NCI-H2081 (cell line): ENCODE measurements around the gene STUB1.

Experiments used
- DNase-seq, 2 experiments: peaks; one replicate each; lab custom pipeline; 2025; lab: John Stamatoyannopoulos, UW

STUB1 gene

GRCh38 chr16:711548-712320, 31.5 kb downstream of the STUB1 start:
- DNase-seq: peak; percentile 51

- DNase-seq: peak in 1 of 2 experiments; percentile 43
These were observed 32.6 kb downstream of the STUB1 start for GRCh38 chr16:712740-713250.

- DNase-seq: no peak
These were observed 33.9 kb downstream of the STUB1 start for GRCh38 chr16:714079-714478.

- DNase-seq: peak; percentile 71 to 75
These were observed 34.6 kb downstream of the STUB1 start, which contains the start of gene METRN for GRCh38 chr16:714558-715476. Gene METRN, plus strand, starts transcription at chr16:715118. Its CDS starts 172 bp downstream, at chr16:715290.

- no peak for DNase-seq
These were observed 35.4 kb downstream of the STUB1 start for GRCh38 chr16:715477-716199.

- no peak for DNase-seq
These were observed 36.0 kb downstream of the STUB1 start for GRCh38 chr16:716200-716568.

- DNase-seq: no peak
These were observed 36.6 kb downstream of the STUB1 start for GRCh38 chr16:716768-717325.

GRCh38 chr16:717450-718245, 37.4 kb downstream of the STUB1 start:
- DNase-seq: no peak

- DNase-seq: no peak
These were observed 38.2 kb downstream of the STUB1 start for GRCh38 chr16:718389-718788.

- DNase-seq: no peak
These were observed 38.7 kb downstream of the STUB1 start for GRCh38 chr16:718922-719321.

GRCh38 chr16:719815-720446, 39.7 kb downstream of the STUB1 start:
- peak in 1 of 2 experiments; percentile 45 for DNase-seq

- peak; percentile 65 to 74 for DNase-seq
These were observed 40.3 kb downstream of the STUB1 start for GRCh38 chr16:720447-720989.

- DNase-seq: peak; percentile 88 to 89
These were observed 41.0 kb downstream of the STUB1 start, which contains the start of gene ANTKMT for GRCh38 chr16:720990-721764. Gene ANTKMT, plus strand, starts transcription at chr16:721146. Its CDS starts 129 bp downstream, at chr16:721275.

- peak in 1 of 2 experiments; percentile 18 for DNase-seq
These were observed 41.7 kb downstream of the STUB1 start for GRCh38 chr16:721765-722540.

- DNase-seq: no peak
These were observed 42.8 kb downstream of the STUB1 start for GRCh38 chr16:722835-723633.

GRCh38 chr16:723695-724094, 43.5 kb downstream of the STUB1 start:
- DNase-seq: no peak
